IMR-90 (cell line): ENCODE measurements around the gene HSPB1. TPM values are rescaled to one million over a fixed set of nuclear protein-coding genes. Genes with fewer than 3 reads are reported as not detected.
A peak's percentile ranks its signal among the peaks of the same experiment; 100 is the strongest.
"Not testable (repeated sequence)": the region's sequence is repeated elsewhere in the genome, so short reads cannot be mapped to it uniquely, and the experiment has no call there.

Experiments
- ATAC-seq: fragments of 200-7000 bp; cut with Tn5 transposase; 2 replicates; pipeline ENCODE4 v1.9.1; 2020; ENCODE audit warnings: low read depth, mild to moderate bottlenecking, moderate library complexity
- BruUV-seq: library from RNA; stranded (reverse); fragments of 400-500 nt; replicated peaks from 2 replicates; lab custom pipeline; 2021; lab: Mats Ljungman, UMichigan
- CTCF ChIA-PET: fragments of 300-600 bp; formaldehyde crosslinking; extraction: SDS; loops from one replicate; lab custom pipeline; 2021; ENCODE audit warnings: antibody characterized with exemption; lab: Yijun Ruan, JAX
- POLR2A ChIA-PET: fragments of 300-600 bp; sonication (Branson Sonifier 250); formaldehyde crosslinking; loops from one replicate; lab custom pipeline; 2022; ENCODE audit warnings: antibody characterized with exemption; ENCODE audit not compliant: unreplicated experiment; lab: Charles Lee
- DNase-seq: peaks from one replicate; pipeline ENCODE4 v3.0.0; 2013
- H2AFZ ChIP-seq: replicated peaks from 2 replicates; pipeline ENCODE3; 2013; ENCODE audit warnings: low read length, mild to moderate bottlenecking; ENCODE audit not compliant: poor library complexity
- H2AK5ac ChIP-seq: 2 replicates; pipeline ENCODE4 v1.6.1; 2013; ENCODE audit warnings: low read depth, low read length, inconsistent platforms
- H2AK9ac ChIP-seq: replicated peaks from 2 replicates; pipeline ENCODE3; 2013; ENCODE audit warnings: mild to moderate bottlenecking, low read depth, low read length, moderate library complexity; ENCODE audit not compliant: poor library complexity
- H2BK120ac ChIP-seq: 2 replicates; pipeline ENCODE4 v1.6.1; 2013; ENCODE audit warnings: low read depth, low read length, inconsistent platforms
- H2BK15ac ChIP-seq: 3 replicates; pipeline ENCODE4 v1.6.1; 2013; ENCODE audit warnings: low read depth, low read length, inconsistent platforms
- H2BK20ac ChIP-seq: 2 replicates; pipeline ENCODE4 v1.6.1; 2013; ENCODE audit warnings: low read depth, mild to moderate bottlenecking, inconsistent platforms, low read length, moderate library complexity
- H2BK5ac ChIP-seq: 2 replicates; pipeline ENCODE4 v1.6.1; 2013; ENCODE audit warnings: mild to moderate bottlenecking, low read depth, low read length, inconsistent platforms; ENCODE audit not compliant: poor library complexity, severe bottlenecking
- H3K14ac ChIP-seq: replicated peaks from 2 replicates; pipeline ENCODE4 v1.6.1; 2013; ENCODE audit warnings: low read depth, low read length, inconsistent platforms
- H3K18ac ChIP-seq: 2 replicates; pipeline ENCODE4 v1.6.1; 2013; ENCODE audit warnings: low read depth, low read length, control low read depth
- H3K23ac ChIP-seq: 2 replicates; pipeline ENCODE4 v1.6.1; 2013; ENCODE audit warnings: low read depth, low read length, inconsistent platforms
- H3K27ac ChIP-seq: 2 replicates; pipeline ENCODE4 v1.5.1; 2013; ENCODE audit warnings: mild to moderate bottlenecking, control low read depth, low read length; ENCODE audit not compliant: insufficient read depth
- H3K27me3 ChIP-seq: 2 replicates; pipeline ENCODE4 v1.6.1; 2013; ENCODE audit warnings: low read length; ENCODE audit not compliant: control insufficient read depth, insufficient read depth
- H3K36me3 ChIP-seq: 2 replicates; pipeline ENCODE4 v1.6.1; 2013; ENCODE audit warnings: low read length, mixed read lengths; ENCODE audit not compliant: control insufficient read depth, insufficient read depth
- H3K4ac ChIP-seq: 2 replicates; pipeline ENCODE4 v1.6.1; 2013; ENCODE audit warnings: low read depth, low read length, inconsistent platforms
- H3K4me1 ChIP-seq: 2 replicates; pipeline ENCODE4 v1.6.1; 2013; ENCODE audit warnings: low read length, mixed read lengths; ENCODE audit not compliant: control insufficient read depth, insufficient read depth
- H3K4me2 ChIP-seq: 2 replicates; pipeline ENCODE4 v1.6.1; 2013; ENCODE audit warnings: low read depth, mild to moderate bottlenecking, control low read depth, low read length, moderate library complexity
- H3K4me3 ChIP-seq: 2 replicates; pipeline ENCODE4 v1.5.1; 2013; ENCODE audit warnings: low read depth, mild to moderate bottlenecking, control low read depth, low read length, moderate library complexity; ENCODE audit not compliant: insufficient read depth
- H3K56ac ChIP-seq: 2 replicates; pipeline ENCODE4 v1.6.1; 2013; ENCODE audit warnings: low read length, inconsistent platforms; ENCODE audit not compliant: insufficient read depth; ENCODE audit errors: extremely low read depth
- H3K79me1 ChIP-seq, 2 experiments: 2 replicates each; pipeline ENCODE4 v1.6.1; 2013; ENCODE audit warnings: low read length in 2 of 2, inconsistent platforms in 1 of 2, low read depth in 1 of 2
- H3K9ac ChIP-seq: 2 replicates; pipeline ENCODE4 v1.6.1; 2013; ENCODE audit warnings: low read depth, low read length, control low read depth
- H3K9me1 ChIP-seq: 2 replicates; pipeline ENCODE4 v1.6.1; 2013; ENCODE audit warnings: low read length, inconsistent platforms; ENCODE audit not compliant: insufficient read depth
- H3K9me3 ChIP-seq: 2 replicates; pipeline ENCODE4 v1.6.1; 2013; ENCODE audit warnings: low read length; ENCODE audit not compliant: control insufficient read depth, insufficient read depth
- H4K20me1 ChIP-seq: 2 replicates; pipeline ENCODE4 v1.6.1; 2013; ENCODE audit warnings: low read length, inconsistent platforms; ENCODE audit not compliant: insufficient read depth
- H4K5ac ChIP-seq: 2 replicates; pipeline ENCODE4 v1.6.1; 2013; ENCODE audit warnings: mild to moderate bottlenecking, low read depth, low read length, control low read depth
- H4K8ac ChIP-seq, 2 experiments: 2 replicates each; pipeline ENCODE4 v1.6.1; 2013; ENCODE audit warnings: low read depth in 2 of 2, low read length in 2 of 2, control low read depth in 1 of 2, inconsistent platforms in 1 of 2
- H4K91ac ChIP-seq: 2 replicates; pipeline ENCODE4 v1.6.1; 2013; ENCODE audit warnings: low read depth, low read length, inconsistent platforms; ENCODE audit not compliant: insufficient read depth
- WGBS, 2 experiments: methylation state at CpG; one replicate each; pipeline versions ENCODE4 v1.1.5 to v1.1.7; 2013; ENCODE audit warnings: missing lambda C conversion rate in 2 of 2; ENCODE audit not compliant: insufficient read length in 1 of 2; ENCODE audit errors: extremely low coverage in 2 of 2; 5-methylcytosine and 5-hydroxymethylcytosine counted together
- dilution Hi-C: fragments of 300-500 bp; cut with HindIII; formaldehyde crosslinking; loops from one replicate; pipeline ENCODE4 v1.14.3; 2018; ENCODE audit warnings: low sequenced_read_pairs; ENCODE audit not compliant: unreplicated experiment
- in situ Hi-C: fragments of 300-500 bp; cut with MboI; formaldehyde crosslinking; loops from 3 replicates; pipeline ENCODE4 v1.14.3; 2019; ENCODE audit warnings: low sequenced_read_pairs, inconsistent platforms, mixed read lengths
- intact Hi-C: fragments of 100-400 bp; cut with micrococcal nuclease; formaldehyde crosslinking; loops from 2 replicates; pipeline ENCODE4 v1.10.0; 2022
- polyA plus RNA-seq, 3 experiments: library from polyadenylated mRNA; depleted of rRNA; stranded (reverse); fragments of >200 nt; gene quantifications; 2 replicates each; pipeline ENCODE4 v1.2.3, GENCODE V29; 2012; ENCODE audit warnings: low replicate concordance in 1 of 3
- total RNA-seq: library from RNA; depleted of rRNA; stranded (reverse); fragments of >200 nt; gene quantifications from 2 replicates; pipeline ENCODE4 v1.2.3, GENCODE V29; 2012

The HSPB1 gene
- total and polyA plus RNA-seq, 2 of the 4 experiments (the other 2 are of a cell fraction), result 33.2 to 1,363 TPM

- Histone ChIP-seq H2BK120ac (peak overlapping the region; percentile 97), H3K14ac (peak overlapping the region; percentile 75), H3K4ac (peak overlapping the region; percentile 98), H2BK15ac (peak overlapping the region; percentile 90), H3K23ac (peak overlapping the region; percentile 82), H2BK20ac (peak overlapping the region; percentile 98), H2BK5ac (peak overlapping the region; percentile 94), H2AK9ac (peak overlapping the region; percentile 98), H3K4me1 (peaks cover 22% of the 10 kb centered on the region), H2AK5ac (peak overlapping the region; percentile 76), H3K56ac (peak overlapping the region; percentile 6; the same call in 1 of the 2 replicates), H3K18ac (peak overlapping the region; percentile 62), H4K8ac (peak overlapping the region; percentile 47 to 83), H3K27ac (peak overlapping the region; percentile 84), H4K5ac (peak overlapping the region; percentile 68), H3K9ac (0 out of 2 replicates have a peak overlapping the region, but pooled peaks have one; percentile 3), H3K9me1 (peaks cover 16% of the 10 kb centered on the region), H4K91ac (peak overlapping the region; percentile 90), H2AFZ (peak overlapping the region; percentile 91), H3K79me1 (peaks cover 0 to 22% of the 10 kb centered on the region in 2 experiments; a peak in 2 of 4 replicates)
- H3K27me3 ChIP-seq, in situ Hi-C loops, dilution Hi-C loops, H3K4me2 ChIP-seq, POLR2A ChIA-PET, H4K20me1 ChIP-seq, BruUV-seq, DNase-seq, ATAC-seq, H3K36me3 ChIP-seq, H3K9me3 ChIP-seq, H3K4me3 ChIP-seq: not testable (repeated sequence)
- CTCF ChIA-PET, result interaction anchor here (0.6 to 1.3 kb wide), 11 partner anchors 9 to 112 kb away, joined by 3 to 9 read pairs (median 4); no protein-coding TSS in a partner anchor
- intact Hi-C loops, result loop anchor here (1.0 kb wide), 3 partner anchors 12 to 113 kb away; no protein-coding TSS in a partner anchor
- 83% methylated on average over 6 of the region's 6 CpGs; no CpG with 5 or more reads in 1 of the 2 experiments for WGBS, 2 experiments
These were observed 11.6 kb upstream of the HSPB1 start for GRCh38 chr7:76290847-76291350.
